GM21786 (cell line): ENCODE measurements around the gene AMHR2.
"Not testable (repeated sequence)": the region's sequence is repeated elsewhere in the genome, so short reads cannot be mapped to it uniquely, and the experiment has no call there.

Experiments used
- ATAC-seq: cut with Tn5 transposase; IDR thresholded peaks from one replicate; pipeline ENCODE4 v1.9.1; 2021; ENCODE audit not compliant: unreplicated experiment

Gene AMHR2

DNA sequence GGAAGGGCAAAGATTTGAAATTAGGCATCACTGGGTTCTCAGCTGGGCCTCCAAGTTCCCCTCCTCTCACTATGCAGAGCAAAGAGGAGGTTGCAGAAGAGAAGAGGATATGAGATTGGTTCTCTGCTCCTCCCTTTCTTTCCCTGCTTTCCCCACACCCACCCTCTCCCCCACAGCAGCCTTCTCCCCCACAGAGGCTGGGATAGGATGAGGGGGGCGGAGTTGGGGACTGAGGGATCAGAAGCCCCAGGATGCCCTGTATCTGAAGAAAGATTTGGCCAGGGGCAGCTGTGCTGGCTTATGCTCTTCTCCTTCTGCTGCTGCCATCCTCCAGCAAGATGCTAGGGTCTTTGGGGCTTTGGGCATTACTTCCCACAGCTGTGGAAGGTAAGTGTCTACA lies at the start of gene AMHR2:
TSS of gene AMHR2 (plus strand) at position 259 of the 400 bp plus-strand sequence. CDS start at position 339, 80 bp downstream.
- ATAC-seq: no peak

DNA sequence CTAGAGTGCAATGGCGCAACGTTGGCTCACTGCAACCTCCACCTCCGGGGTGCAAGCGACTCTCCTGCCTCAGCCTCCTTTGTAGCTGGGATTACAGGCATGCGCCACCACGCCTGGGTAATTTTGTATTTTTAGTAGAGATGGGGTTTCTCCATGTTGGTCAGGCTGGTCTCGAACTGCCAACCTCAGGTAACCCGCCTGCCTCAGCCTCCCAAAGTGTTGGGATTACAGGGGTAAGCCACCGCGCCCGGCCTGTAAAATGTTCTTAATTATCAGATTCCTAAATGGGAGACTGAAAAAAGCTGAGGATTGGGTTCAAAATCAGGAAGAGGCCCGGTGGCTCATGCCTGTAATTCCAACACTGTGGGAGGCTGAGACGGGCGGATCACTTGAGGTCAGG lies 49.4 kb upstream of the AMHR2 start:
- ATAC-seq: not testable (repeated sequence)

DNA sequence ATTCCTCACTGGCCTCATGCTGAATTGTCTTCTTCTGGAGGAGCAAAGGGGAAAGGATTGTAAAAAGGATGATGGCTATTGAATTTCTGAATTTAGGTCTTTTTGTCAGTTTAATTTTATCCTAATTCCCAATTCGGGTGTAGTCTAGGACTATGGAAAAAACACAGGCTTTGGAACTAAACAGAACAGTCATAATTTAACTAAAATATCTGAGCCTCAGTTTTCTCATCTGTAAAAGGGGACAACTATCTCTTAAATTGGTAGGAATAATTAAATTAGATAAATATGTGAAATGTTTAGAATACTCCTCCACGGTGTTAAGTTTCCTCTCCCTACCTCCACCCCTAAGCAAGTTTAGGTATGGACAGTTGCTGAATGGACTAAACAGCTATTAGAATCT lies 46.9 kb upstream of the AMHR2 start:
- ATAC-seq: no peak

DNA sequence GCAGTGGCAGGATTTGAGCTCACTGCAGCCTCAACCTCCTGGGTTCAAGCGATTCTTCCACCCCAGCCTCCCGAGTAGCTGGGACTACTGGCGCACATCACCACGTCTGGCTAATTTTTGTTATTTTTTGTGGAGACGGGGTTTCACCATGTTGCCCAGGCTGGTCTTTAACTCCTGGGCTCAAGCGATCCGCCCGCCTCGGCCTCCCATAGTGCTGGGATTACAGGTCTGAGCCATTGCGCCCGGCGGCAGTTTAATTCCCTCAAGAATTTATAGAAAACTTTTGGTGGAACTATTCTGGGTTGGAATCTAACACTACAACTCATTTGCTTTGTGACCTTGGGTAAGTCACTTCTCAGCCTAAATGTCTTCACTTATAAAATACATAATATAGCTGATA lies 45.4 kb upstream of the AMHR2 start:
- ATAC-seq: no peak

DNA sequence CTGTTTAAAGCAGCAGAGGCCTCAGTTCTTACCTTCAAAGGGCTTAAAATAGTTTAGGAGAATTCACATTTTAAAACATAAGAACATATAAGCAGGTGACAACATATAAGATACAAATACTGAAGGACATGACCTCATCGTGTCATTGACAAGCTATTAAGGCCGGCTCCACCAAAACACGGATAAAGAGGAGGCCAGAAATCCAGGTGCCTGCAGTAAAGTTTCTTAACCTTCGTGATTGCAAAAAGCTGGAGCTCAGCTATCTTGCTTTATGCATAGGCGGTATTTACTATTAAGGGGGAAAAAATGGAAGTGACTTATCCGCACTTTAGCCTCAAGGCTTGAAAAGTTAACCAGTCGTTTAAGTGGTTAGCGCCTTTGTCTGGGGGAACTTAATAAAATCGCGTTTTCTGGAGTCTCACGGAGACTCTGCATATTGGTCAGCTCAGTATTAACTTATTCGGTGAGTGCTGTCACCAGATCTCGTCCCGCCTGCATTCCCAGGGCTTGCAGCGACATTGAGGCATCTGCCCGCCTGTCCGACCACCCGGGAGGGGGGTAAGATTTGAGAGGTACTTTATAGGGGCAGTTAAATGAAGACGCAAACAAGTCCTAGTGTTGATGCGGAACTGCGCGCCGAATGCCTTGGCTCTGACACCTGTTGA lies 44.8 kb upstream of the AMHR2 start:
- ATAC-seq: no peak

DNA sequence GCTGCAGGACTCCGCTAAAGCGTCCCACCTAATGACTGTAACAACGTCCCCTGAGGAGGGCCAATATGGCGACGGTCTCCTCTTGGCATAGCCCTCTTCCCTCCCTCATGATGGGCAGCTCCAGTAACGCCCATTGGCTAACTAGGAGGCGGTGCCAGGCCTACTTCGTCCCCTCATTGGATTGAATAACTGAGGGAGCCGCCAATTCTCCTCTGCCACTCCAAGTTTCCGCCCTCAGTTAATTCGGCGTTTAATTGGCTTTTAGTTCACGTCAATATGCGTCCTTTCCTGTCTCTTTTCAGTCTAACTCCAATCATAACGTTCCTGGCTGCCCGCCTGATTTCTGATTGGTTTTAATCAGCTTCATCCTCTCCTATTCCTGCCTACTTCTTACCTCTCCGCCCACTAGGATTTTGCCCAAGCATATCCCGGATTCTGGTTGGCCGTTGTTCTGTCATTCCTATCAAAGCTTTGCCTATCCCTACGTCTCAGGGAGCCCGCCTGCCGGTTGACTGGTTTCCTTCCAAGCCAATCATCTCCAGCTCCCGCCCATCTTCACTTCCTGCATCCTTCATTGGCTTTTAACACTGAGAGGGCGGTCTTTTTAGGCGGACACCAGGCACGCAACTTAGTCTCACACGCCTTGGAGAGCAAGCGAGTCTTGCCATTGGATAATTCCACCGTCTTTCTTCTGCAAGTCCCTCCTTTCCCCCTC lies 44.1 kb upstream of the AMHR2 start:
- peak; percentile 68 for ATAC-seq

DNA sequence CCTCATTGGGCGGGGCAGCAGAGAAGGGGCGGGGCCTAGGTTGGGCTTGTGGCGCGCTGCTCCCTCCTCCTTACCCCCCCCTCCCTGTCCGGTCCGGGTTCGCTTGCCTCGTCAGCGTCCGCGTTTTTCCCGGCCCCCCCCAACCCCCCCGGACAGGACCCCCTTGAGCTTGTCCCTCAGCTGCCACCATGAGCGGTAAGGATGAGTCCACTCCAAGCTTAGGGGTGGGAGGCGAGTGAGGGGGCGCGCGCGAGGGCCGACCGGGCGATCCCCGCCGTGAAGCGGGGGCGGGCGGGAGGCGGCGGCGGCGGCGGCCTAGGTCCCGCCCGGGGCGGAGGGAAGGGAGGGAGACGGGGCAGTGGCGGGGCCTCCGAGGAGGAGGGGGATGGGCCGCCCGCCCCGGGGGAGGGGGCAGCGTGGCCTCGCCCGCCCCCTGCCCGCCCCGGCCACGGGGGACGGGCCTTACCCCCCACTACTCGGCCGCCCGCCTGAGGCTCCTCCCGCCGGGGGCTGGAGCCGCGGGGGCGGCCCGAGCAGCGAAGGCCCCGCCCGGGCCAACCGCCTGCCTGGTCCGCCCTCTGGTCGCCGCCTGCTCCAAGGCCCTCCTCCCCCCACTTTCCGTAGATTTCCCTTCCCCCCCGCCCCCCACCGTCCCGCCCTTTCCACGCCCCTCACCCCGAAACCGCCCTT lies 43.4 kb upstream of the AMHR2 start, which contains the start of gene SP1:
TSS of gene SP1 (plus strand) at position 73 of the 690 bp plus-strand sequence. CDS start at position 189, 116 bp downstream.
- peak; percentile 22 for ATAC-seq

DNA sequence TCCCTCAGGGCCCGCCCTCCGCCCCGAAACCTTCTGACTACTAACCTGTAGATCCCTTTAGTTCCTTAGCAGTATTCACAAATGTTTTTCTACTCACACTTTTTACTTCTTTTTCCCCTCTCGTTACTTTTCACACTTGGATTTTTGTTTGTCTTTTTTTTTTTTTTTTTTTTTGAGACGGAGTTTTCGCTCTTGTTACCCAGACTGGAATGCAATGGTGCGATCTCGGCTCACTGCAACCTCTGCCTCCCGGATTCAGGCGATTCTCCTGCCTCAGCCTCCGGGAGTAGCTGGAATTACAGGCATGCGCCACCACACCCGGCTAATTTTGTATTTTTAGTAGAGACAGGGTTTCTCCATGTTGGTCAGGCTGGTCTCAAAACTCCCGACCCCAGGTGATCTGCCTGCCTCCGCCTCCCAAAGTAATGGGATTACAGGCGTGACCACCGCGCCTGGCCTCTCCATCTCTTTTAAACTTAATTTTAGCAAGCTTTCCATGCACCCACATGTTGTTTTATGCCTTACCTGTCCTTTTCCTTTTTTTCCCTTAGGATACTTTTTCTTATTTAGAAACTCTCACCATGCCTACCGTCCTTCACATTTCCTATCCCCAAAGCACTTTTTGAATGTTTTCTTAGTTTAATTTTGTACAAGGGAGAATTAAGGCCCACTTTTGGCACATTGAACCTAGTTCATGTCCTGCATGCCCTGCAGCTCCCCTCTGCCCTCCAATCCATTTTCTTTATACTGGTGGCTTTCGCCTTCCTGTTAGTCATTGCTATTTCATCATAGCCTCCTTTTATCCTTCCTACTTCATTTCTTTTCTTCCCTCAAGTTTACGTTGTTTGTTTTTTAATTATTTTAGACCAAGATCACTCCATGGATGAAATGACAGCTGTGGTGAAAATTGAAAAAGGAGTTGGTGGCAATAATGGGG lies 42.6 kb upstream of the AMHR2 start:
- no peak for ATAC-seq

DNA sequence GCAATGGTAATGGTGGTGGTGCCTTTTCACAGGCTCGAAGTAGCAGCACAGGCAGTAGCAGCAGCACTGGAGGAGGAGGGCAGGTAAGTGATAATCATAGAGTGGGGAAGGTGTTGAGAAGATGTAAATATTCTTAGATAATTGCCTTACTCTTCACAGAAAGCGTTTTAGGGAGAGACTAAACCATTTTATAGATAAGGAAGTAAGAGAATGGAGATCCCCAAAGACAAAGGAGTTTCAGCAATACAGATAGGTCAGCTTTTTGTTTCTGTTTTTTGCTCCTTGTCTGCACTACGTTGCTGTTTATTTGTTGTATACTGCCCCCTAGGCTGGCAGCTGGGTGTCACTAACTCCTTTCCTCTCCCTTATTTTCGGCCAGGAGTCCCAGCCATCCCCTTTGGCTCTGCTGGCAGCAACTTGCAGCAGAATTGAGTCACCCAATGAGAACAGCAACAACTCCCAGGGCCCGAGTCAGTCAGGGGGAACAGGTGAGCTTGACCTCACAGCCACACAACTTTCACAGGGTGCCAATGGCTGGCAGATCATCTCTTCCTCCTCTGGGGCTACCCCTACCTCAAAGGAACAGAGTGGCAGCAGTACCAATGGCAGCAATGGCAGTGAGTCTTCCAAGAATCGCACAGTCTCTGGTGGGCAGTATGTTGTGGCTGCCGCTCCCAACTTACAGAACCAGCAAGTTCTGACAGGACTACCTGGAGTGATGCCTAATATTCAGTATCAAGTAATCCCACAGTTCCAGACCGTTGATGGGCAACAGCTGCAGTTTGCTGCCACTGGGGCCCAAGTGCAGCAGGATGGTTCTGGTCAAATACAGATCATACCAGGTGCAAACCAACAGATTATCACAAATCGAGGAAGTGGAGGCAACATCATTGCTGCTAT lies 41.7 kb upstream of the AMHR2 start:
- ATAC-seq: no peak

DNA sequence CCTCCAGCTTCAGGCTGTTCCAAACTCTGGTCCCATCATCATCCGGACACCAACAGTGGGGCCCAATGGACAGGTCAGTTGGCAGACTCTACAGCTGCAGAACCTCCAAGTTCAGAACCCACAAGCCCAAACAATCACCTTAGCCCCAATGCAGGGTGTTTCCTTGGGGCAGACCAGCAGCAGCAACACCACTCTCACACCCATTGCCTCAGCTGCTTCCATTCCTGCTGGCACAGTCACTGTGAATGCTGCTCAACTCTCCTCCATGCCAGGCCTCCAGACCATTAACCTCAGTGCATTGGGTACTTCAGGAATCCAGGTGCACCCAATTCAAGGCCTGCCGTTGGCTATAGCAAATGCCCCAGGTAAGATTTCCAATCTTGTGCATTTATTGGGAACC lies 40.4 kb upstream of the AMHR2 start:
- ATAC-seq: no peak

DNA sequence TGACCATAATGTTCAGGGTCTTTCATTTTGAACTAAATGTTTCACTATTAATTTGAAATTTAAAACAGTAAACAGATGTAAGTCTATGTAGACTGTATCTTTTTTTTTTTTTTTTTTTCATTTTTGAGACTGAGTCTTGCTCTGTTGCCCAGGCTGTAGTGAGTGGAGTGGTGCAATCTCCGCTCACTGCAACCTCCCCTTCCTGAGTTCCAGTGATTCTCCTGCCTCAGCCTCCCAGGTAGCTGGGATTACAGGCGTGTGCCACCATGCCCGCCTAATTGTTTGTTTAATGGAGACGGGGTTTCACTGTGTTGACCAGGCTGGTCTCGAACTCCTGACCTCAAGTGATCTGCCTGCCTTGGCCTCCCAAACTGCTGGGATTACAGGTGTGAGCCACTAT lies 37.3 kb upstream of the AMHR2 start:
- ATAC-seq: not testable (repeated sequence)

DNA sequence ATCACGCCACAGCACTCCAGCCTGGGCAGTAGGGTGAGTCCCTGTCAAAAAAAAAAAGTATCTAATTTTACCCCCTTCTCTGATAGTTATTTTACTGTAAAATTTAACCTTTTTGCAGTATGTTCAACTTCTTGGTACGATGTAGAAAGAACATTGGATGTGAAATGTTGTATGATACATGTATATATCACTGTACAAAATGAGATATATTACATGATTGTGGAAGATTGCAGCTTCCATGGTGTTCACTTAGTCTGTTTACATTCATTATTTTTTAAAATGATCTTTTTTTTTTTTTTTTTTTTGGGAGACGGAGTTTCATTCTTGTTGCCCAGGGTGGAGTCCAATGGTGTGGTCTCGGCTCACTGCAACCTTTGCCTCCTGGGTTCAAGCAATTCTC lies 34.7 kb upstream of the AMHR2 start:
- no peak for ATAC-seq

DNA sequence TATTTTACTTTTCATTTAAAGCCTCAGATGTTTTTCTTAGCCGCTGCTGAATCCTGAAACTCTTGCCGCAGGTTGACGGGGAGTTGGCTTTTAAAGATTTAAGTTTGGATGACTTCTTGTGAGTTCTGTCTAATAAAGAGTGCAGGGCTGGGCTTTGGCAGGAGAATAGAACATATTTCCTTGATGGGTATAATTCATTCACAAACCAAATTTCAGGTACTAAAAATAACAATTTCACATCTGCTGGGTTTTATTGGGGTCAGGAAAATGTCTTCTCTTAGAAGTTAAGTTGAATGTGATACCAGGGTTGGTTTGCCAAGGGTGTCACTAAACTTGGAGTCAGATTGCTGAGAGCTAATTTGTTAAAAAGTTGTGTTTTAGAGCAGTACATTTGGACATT lies 34.0 kb upstream of the AMHR2 start:
- ATAC-seq: no peak

DNA sequence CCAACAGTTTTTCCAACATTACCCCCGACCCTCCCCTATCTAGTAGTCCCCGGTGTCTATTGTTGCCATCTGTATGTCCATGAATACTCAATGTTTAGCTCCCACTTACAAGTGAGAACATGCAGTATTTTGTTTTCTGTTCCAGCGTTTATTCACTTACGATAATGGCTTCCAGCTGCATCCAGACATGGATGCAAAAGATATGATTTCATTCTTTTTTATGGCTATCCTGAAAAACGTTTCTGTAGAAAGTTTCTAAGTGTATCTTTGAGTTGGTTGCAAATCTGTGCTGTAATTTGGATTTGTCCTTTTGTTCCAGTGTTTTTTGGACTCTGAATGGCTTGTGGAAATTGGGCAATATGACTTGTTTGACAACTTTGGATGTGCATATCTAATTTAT lies 31.9 kb upstream of the AMHR2 start:
- no peak for ATAC-seq

DNA sequence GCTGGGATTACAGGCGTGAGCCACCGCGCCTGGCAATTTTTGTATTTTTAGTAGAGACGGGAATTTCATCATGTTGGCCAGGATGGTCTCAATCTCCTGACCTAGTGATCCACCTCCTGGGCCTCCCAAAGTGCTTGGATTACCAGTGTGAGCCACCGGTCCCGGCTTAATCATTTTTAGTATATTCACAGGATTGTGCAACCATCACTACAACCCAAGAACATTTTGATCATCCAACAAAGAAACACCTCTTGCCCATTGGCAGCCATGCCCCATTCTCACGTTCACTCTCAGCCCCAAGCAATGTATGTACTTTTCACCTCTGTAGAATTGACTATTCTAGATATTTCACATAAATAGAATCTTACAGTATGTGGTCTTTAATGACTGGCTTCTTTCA lies 23.8 kb upstream of the AMHR2 start:
- no peak for ATAC-seq

DNA sequence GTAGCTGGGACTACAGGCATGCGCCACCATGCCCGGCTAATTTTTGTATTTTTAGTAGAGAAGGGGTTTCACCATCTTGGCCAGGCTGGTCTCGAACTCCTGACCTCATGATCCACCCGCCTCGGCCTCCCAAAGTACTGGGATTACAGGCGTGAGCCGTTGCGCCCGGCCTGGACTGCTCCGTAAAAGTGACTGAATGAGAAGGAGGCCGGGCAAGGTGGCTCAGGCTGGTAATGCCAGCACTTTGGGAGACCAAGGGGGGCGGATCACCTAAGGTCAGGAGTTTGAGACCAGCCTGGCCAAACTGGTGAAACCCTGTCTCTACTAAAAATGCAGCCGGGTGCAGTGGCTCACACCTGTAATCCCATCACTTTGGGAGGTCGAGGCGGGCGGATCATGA lies 21.3 kb upstream of the AMHR2 start:
- not testable (repeated sequence) for ATAC-seq

DNA sequence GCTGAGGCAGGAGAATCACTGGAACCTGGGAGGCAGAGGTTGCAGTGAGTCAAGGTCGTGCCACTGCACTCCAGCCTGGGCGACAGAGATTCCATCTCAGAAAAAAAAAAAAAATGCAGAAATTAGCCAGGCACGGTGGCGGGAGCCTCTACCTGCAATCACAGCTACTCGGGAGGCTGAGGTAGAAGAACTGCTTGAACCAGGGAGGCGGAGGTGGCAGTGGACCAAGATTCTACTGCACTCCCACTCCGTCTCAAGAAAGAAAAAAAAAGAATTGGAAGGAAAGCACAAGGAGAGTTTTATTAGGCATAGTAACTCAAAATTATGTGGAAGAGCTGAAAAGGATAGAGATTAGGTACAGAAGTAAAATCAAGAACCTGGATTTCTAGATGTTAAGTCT lies 20.8 kb upstream of the AMHR2 start:
- no peak for ATAC-seq

DNA sequence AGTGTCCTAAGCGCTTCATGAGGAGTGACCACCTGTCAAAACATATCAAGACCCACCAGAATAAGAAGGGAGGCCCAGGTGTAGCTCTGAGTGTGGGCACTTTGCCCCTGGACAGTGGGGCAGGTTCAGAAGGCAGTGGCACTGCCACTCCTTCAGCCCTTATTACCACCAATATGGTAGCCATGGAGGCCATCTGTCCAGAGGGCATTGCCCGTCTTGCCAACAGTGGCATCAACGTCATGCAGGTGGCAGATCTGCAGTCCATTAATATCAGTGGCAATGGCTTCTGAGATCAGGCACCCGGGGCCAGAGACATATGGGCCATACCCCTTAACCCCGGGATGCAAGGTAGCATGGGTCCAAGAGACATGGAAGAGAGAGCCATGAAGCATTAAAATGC lies 12.7 kb upstream of the AMHR2 start:
- ATAC-seq: no peak

DNA sequence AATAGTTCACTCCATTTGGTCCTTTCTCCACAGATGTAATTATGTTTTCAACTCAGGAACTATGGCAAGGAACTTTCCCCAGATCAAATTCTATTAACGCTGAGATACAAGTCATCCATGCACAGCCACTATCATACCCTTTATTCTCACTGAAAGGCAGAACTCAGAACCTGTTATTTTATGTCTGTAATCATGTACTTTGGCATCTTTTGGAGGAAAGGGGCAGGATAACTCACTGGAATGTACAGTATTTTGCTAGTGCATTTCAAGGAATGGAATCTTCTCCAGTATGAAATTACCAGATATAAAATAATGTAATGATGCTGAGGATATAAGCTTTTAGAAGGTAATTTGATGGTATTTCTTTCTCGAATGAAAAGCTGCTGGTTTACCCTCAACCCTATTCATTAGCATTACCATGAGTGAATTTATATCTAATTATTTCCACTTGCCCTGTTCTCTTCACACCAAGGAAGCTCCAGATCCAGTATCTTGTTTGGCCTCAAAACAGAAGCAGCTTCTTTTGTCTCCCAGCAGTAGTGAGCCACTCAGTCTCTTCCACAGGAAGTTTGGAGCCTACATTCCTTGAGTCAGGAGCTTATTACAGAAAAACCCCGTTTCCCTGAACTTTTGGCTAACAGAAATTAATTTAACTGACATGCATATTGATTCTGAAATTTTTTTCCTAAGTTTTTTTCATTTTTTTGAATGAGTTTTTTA lies 10.0 kb upstream of the AMHR2 start:
- no peak for ATAC-seq
